Stimulated activated effector memory CD8-positive, alpha-beta T cell treated with anti-CD3 and anti-CD28 coated beads, Interleukin-12 subunit alpha, Interleukin-12 subunit beta, amount 100 ng/mL, for 72 hours (primary cell): ENCODE data around the gene WWC2.

ENCODE experiments used
- ATAC-seq: fragments of 150-1000 bp; cut with Tn5 transposase; 2 replicates; pipeline ENCODE4 v1.10.0; 2021
- DNase-seq, 2 donors: peaks; one replicate each; pipeline ENCODE4 v3.0.0; 2021 to 2022; ENCODE audit warnings: low spot score in 2 of 2
- H3K27ac Mint-ChIP-seq: one replicate; pipeline ENCODE4 v1.8.0; 2022; ENCODE audit warnings: mild to moderate bottlenecking, mixed read lengths
- H3K36me3 Mint-ChIP-seq: one replicate; pipeline ENCODE4 v1.8.0; 2022; ENCODE audit warnings: mild to moderate bottlenecking, mixed read lengths
- H3K4me1 Mint-ChIP-seq: one replicate; pipeline ENCODE4 v1.8.0; 2022; ENCODE audit warnings: mixed read lengths
- H3K4me3 Mint-ChIP-seq: one replicate; pipeline ENCODE4 v1.8.0; 2022; ENCODE audit warnings: mild to moderate bottlenecking, mixed read lengths
- H3K9me3 Mint-ChIP-seq: one replicate; pipeline ENCODE4 v1.8.0; 2022; ENCODE audit warnings: mixed read lengths

WWC2 gene

GRCh38 chr4:183256756-183257385, 157.8 kb downstream of the WWC2 start:
- Mint-ChIP-seq H3K4me3 (no peak overlapping the region), H3K27ac (no peak overlapping the region), H3K36me3 (no peaks in the 10 kb centered on the region), H3K9me3 (no peaks in the 10 kb centered on the region), H3K4me1 (peaks cover 1% of the 10 kb centered on the region)
- ATAC-seq (peak; percentile 66), DNase-seq (peak in 1 of 2 donors; percentile 62)

DNA sequence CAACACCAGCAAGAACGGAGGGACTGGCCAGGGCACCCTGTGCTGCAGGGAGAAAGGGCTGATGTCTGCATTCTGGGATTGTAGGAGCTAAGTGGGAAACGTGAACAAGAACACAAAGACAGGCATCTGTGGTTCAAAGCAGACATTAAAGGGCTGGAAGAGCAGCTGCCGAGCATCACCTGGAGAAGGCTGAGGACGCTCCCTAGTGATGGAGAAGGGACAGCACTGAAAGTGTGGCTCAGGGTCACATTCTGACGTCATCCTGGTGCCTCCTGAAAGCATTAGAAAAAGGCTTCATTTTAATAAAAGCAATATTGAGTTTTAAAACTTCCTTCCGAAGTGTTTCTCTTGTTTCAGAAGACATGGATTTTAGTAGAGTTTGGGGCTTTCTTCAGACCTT, 158.8 kb downstream of the WWC2 start:
- Mint-ChIP-seq H3K36me3 (no peaks in the 10 kb centered on the region), H3K9me3 (no peaks in the 10 kb centered on the region), H3K4me1 (peaks cover 10% of the 10 kb centered on the region), H3K27ac (no peak overlapping the region), H3K4me3 (no peak overlapping the region)
- DNase-seq (no peak), ATAC-seq (no peak)

- H3K4me3 Mint-ChIP-seq = no peak overlapping the region
- H3K9me3 Mint-ChIP-seq = no peaks in the 10 kb centered on the region
- no peak overlapping the region for H3K27ac Mint-ChIP-seq
- ATAC-seq (no peak), DNase-seq (no peak)
- H3K4me1 Mint-ChIP-seq = peaks cover 10% of the 10 kb centered on the region
- no peaks in the 10 kb centered on the region for H3K36me3 Mint-ChIP-seq
Observed at GRCh38 chr4:183260491-183261151, 161.6 kb downstream of the WWC2 start.

GRCh38 chr4:183261953-183262775, 163.1 kb downstream of the WWC2 start:
- Mint-ChIP-seq H3K27ac (no peak overlapping the region), H3K36me3 (no peaks in the 10 kb centered on the region), H3K4me1 (peaks cover 10% of the 10 kb centered on the region), H3K9me3 (no peaks in the 10 kb centered on the region), H3K4me3 (no peak overlapping the region)
- peak; percentile 59 to 85 for DNase-seq
- peak; percentile 90 for ATAC-seq

DNA sequence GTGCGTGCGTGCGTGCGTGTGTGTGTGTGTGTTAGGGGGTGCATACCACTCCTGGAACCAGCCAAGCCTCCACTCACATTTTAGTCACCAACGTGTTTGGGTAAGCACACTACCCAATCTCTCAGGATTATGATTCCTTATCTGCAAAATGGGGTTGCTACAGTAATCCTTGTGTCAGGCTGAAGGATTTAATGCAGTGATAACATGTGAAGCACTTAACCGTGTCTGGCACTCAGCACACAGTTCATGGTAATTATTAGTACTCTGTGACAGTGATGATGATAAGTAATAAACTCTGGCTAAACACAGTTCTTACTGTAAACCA, 163.7 kb downstream of the WWC2 start:
- DNase-seq = no peak
- Mint-ChIP-seq H3K9me3 (no peaks in the 10 kb centered on the region), H3K36me3 (no peaks in the 10 kb centered on the region), H3K4me1 (peaks cover 10% of the 10 kb centered on the region), H3K4me3 (no peak overlapping the region), H3K27ac (no peak overlapping the region)
- no peak for ATAC-seq

DNA sequence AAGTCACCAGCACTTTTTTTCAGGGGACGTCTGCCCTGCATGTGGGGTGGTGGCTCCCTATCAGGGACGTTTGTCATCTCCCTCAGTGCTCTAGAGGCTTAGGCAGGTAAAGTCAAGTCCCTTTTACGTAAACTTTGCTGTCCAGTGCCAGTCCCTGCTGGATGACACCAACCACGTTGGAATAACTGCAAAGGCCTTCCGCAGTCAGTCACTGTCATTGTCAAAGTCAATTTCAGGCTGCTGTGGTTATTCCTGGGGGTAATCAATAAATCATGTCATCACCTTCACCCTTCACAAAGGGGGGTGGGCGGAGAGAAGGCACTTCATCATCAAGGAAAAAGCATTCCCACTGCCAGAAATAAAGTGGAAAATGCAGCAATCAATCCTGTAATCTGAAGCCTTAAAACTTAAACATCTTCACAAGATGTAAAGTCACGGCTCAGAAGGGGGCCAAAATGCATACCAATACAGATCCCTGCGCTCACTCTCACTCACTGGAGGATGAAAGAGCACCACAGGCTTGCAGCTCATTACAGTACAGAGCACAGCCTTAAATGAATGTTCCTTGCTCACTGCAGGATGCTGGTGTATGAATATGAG, 164.8 kb downstream of the WWC2 start:
- no peak for DNase-seq
- no peak overlapping the region for H3K27ac Mint-ChIP-seq
- no peaks in the 10 kb centered on the region for H3K36me3 Mint-ChIP-seq
- H3K9me3 Mint-ChIP-seq = no peaks in the 10 kb centered on the region
- peaks cover 10% of the 10 kb centered on the region for H3K4me1 Mint-ChIP-seq
- no peak overlapping the region for H3K4me3 Mint-ChIP-seq
- ATAC-seq = no peak

- Mint-ChIP-seq H3K27ac (no peak overlapping the region), H3K9me3 (no peaks in the 10 kb centered on the region), H3K4me1 (peaks cover 10% of the 10 kb centered on the region), H3K36me3 (no peaks in the 10 kb centered on the region), H3K4me3 (no peak overlapping the region)
- DNase-seq (no peak), ATAC-seq (no peak)
Observed at GRCh38 chr4:183264614-183265013, 165.6 kb downstream of the WWC2 start.

GRCh38 chr4:183266371-183266770, 167.3 kb downstream of the WWC2 start:
- Mint-ChIP-seq H3K27ac (no peak overlapping the region), H3K36me3 (no peaks in the 10 kb centered on the region), H3K4me3 (no peak overlapping the region), H3K4me1 (peaks cover 10% of the 10 kb centered on the region), H3K9me3 (no peaks in the 10 kb centered on the region)
- ATAC-seq (no peak), DNase-seq (no peak)

- no peak overlapping the region for H3K27ac Mint-ChIP-seq
- H3K9me3 Mint-ChIP-seq = no peaks in the 10 kb centered on the region
- ATAC-seq (no peak), DNase-seq (no peak)
- H3K4me3 Mint-ChIP-seq = no peak overlapping the region
- no peaks in the 10 kb centered on the region for H3K4me1 Mint-ChIP-seq
- no peaks in the 10 kb centered on the region for H3K36me3 Mint-ChIP-seq
Observed at GRCh38 chr4:183268556-183268955, 169.5 kb downstream of the WWC2 start.

GRCh38 chr4:183272384-183272783, 173.3 kb downstream of the WWC2 start:
- ATAC-seq = no peak
- Mint-ChIP-seq H3K4me3 (no peak overlapping the region), H3K27ac (no peak overlapping the region), H3K9me3 (peaks cover 10% of the 10 kb centered on the region), H3K36me3 (no peaks in the 10 kb centered on the region), H3K4me1 (no peaks in the 10 kb centered on the region)
- no peak for DNase-seq

DNA sequence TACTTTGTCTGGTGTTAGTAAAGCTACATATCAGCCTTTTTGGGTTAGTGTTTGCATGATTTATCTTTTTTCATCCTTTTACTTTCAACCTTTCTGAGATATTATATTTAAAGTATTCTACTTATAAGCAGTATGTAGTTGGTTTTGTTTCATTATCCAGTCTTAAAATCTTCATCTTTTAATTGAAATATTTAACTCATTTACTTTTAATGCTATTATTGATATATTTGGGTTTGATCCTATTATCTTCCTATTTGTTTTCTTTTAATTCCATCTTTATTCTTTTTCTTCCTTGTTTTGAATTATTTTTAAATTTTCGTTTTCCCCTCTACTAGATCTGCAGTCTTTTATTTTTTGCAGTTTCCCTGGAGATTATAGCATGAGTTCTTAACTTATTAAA, 177.0 kb downstream of the WWC2 start:
- no peak for ATAC-seq
- H3K4me3 Mint-ChIP-seq = no peak overlapping the region
- no peak overlapping the region for H3K27ac Mint-ChIP-seq
- DNase-seq = no peak
- peaks cover 10% of the 10 kb centered on the region for H3K9me3 Mint-ChIP-seq
- no peaks in the 10 kb centered on the region for H3K36me3 Mint-ChIP-seq
- no peaks in the 10 kb centered on the region for H3K4me1 Mint-ChIP-seq

- Mint-ChIP-seq H3K36me3 (no peaks in the 10 kb centered on the region), H3K4me3 (no peak overlapping the region), H3K4me1 (no peaks in the 10 kb centered on the region), H3K9me3 (no peaks in the 10 kb centered on the region), H3K27ac (no peak overlapping the region)
- ATAC-seq = no peak
- DNase-seq = no peak
Observed at GRCh38 chr4:183284258-183284785, 185.3 kb downstream of the WWC2 start.

- DNase-seq = no peak
- no peaks in the 10 kb centered on the region for H3K9me3 Mint-ChIP-seq
- no peaks in the 10 kb centered on the region for H3K4me1 Mint-ChIP-seq
- H3K36me3 Mint-ChIP-seq = no peaks in the 10 kb centered on the region
- no peak overlapping the region for H3K4me3 Mint-ChIP-seq
- no peak for ATAC-seq
- no peak overlapping the region for H3K27ac Mint-ChIP-seq
Observed at GRCh38 chr4:183284965-183285364, 185.9 kb downstream of the WWC2 start.

DNA sequence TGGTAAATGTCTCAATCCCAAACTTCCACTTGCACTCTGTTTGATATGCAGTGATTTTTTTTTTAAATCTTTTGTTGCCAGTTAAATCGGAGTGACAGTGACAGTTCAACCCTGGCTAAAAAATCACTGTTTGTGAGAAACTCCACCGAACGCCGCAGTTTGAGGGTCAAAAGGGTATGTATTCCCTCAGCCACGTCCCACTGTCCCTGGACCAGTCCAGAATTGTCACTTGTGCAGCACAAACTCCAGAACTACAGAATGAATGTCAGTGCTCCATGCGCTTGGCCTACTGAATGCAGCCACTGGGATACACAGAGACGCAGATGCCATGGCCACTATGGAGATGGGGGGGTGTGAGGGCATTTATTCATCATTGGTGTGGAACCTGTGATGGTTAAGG, 186.8 kb downstream of the WWC2 start:
- Mint-ChIP-seq H3K9me3 (no peaks in the 10 kb centered on the region), H3K4me3 (no peak overlapping the region), H3K27ac (no peak overlapping the region), H3K36me3 (no peaks in the 10 kb centered on the region), H3K4me1 (no peaks in the 10 kb centered on the region)
- ATAC-seq (no peak), DNase-seq (no peak)

- no peak for DNase-seq
- Mint-ChIP-seq H3K27ac (no peak overlapping the region), H3K9me3 (no peaks in the 10 kb centered on the region), H3K4me3 (no peak overlapping the region), H3K36me3 (no peaks in the 10 kb centered on the region), H3K4me1 (no peaks in the 10 kb centered on the region)
- no peak for ATAC-seq
Observed at GRCh38 chr4:183286590-183287308, 187.7 kb downstream of the WWC2 start.
